Activated CD4-positive, alpha-beta T cell treated with anti-CD3 and anti-CD28 coated beads, Interleukin-2, amount 50 U/mL, for 48 hours (primary cell): ENCODE results near the gene RAPGEF3.

ENCODE experiments used
- DNase-seq, 2 experiments: peaks; one replicate each; pipeline ENCODE4 v3.0.0-alpha.2; 2020

RAPGEF3 gene

DNA sequence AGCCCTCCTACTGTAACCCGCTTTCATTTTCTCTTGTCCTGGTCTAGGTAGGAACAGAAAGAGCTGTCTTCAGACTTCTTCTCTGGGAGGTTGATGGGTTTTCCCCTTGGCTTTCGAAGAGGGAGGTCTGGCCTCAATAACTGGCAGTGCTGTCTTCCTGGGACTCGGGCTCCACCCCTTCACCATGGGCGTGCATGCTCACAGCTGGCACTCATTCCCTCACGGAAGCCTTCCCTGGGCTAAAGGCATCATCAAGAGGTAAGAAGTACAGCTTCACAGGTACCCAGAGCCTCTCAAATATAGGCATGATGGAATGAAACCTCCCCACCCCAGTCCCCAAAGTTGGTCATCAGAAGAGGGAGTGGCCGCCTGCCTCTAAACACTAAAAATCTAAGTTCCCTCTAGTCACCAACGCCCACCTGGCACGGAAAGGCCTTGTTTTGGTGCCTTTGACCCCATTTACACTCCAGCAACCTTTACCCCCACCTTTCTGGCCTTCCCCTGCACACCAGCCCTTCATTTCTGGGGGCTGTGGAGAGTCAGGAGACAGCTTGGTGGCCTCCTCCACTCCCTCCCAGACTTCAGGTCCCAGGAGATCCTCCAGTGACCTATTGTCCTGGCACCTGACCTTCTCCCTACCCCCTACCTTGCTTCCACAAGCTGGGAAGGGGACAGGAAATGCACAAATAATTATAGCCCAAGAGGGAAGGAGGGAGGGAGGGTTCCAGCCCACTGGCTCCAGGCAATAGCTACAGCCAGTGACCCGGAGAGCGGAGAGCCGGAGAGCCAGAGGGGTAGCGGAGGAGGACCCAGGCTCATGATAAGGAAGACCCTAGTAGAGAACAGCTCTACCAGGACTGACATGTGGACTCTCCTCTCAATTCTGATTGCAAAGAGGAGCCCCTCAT, 2.8 kb downstream of the RAPGEF3 start:
- peak; percentile 56 to 68 for DNase-seq

DNA sequence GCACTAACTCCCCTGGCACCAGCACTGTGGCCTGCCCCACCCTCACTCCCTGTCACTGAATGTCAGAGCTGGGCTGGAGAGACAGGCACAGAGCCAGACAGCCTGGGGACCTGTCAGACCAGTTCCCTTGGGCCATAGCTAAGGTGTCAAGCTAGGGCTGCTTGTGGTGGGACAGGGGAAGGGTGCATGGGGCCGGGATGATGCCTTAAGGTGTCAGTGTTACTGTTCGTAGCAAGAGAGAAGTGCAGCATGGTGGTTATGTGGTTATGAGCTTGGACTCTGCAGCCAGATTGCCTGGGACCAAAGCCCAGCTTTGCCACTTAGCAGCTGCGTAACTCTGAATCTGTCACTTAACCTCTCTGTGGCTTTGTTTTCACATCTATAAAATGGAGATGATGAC, 3.8 kb downstream of the RAPGEF3 start:
- DNase-seq: no peak

DNA sequence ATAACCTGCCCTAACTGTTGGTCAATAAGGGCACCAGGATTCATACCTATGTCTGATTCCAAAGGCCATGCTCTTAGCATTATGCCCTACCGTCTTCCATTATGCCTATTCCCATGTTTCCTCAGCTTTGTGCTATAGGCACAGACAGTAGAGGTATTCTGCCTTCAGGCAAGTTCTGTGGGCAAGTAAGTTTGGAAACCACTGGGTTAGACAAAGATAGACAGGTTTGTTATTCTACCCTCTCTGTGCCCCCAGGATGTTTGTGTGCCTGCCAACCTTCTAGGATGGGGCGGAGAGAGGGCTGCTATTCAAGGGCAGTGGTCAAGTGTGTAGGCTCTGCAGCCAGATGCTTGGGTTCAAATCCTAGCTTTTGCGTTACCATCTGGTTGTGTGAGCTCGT, 4.6 kb downstream of the RAPGEF3 start:
- DNase-seq: no peak

DNA sequence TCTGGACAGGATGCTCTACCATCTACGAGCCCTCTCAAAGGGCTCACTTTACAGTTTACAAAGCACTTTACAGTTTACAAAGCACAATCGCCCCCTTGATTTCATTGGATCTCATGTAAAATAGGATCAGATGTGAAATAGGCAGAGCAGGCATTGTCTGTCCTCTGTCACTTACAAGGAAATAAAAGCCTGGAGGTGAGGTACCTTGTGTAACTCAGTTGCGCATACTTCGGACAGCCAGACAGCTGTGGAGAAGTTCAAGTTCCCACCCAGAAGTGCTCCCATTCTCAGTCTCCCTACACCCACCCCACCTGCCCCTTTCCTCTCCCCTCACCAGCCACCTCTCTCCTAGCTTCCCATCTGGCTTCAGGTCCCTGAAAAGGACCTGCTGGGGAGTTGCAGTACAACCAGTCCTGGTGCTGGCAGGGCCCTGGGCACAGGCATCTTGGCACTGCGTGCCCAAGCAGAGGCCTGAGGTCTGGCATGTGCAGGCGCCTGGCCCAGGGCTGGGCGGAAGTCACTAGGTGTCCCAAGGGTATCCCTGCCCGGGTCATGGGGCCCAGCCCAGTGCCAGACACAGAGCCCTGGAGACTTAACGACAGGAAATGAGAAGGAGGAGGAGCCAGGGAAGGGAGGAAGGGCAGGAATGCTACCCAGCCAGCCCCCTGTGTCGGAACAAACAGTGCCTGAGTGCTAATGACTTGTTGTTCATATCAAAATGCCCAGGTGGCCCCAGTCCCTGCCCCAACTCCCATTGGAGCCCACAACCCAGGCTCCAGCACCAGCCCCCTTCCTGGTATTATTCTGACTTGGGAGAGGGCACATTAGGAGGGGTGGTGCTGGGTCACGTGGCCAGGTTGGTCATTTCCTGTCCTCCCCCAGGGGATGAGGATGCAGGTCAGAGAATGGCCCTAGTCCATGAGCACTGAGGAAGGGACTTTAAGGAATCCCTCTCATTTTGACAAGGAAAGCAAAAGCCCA, 5.4 kb downstream of the RAPGEF3 start:
- DNase-seq: no peak

DNA sequence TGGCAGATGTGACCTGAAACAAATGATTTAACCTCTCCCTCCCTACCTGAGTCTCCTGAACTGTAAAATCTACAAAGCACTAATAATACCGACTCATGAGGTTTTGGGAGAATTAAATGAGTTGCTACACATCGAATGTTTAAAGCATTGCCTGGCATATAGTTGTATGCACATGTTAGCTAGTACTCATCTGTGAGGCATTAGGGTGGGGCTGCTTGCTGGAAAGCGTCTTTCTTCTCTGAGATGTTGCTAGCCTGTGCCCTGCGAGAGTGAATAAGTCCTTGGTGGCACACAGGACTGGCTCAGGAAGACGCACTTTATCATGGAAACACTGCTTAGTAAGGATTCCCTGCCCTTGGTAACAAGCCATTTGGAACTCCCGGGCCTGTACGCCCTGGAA, 6.1 kb downstream of the RAPGEF3 start:
- no peak for DNase-seq

DNA sequence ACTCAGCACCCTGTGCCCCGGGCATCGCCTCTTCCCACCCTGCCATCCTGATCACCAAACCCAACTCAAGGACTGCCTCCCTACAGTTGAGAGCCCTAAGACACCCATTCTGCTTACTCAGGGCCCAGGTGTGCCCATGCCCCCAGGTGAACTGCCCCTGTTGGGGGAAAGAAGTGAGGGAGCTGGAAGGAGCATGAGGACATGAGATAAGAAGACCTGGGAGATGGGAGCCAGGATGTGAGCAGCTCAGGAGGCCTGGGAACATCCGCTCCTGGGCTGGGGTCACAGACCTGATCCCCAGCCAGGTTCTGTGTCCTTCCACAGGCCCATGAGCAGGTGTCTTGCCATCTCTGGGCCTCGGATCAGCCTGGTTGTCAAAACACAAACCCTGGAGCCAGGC, 6.6 kb downstream of the RAPGEF3 start:
- DNase-seq: no peak

DNA sequence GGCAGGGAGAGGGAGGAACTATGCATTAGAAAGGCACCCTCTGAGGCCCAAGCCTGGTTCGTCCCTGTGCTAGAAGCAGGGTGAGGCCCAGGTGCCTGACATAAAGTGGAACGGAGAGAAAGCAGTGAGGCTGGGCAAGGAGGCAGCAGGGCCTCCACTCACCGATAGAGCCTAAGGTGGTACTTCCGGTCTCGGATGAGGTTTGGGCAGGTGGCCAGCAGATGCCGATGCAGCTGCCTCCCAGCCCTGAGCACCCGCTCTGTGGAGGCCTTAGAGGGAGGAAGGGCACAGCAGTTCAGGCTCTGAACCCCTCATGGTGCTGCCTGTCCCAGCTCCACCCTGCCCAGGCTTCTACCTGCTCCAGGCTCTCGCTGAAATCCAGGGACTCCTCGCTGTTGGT, 7.1 kb downstream of the RAPGEF3 start:
- no peak for DNase-seq

DNA sequence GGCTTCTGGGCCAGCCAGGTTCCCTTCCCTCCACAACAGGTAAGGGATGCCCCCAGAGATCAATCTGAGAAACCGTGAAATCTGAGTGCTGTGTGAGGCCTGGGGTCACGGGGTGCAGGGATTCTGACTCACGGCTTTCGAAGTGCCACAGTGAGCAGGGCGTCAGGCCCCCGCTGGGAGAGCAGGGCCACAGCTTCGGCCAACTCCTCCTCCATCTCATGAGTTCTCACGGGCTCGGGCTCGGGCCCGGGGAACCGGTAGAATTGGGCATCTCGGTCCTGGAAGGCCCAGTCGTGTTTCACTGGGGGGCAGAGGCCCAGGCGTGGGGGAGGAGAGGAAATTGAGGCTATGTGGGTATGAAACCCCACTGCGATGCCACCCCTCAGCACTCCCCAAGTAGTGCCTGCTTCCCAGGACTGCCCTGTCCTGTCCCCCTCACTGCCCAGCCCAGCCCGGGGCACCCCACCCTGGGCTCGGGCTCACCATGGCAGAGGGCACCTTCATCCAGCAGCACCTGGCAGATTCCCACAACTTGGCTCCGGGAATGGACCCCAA, 7.7 kb downstream of the RAPGEF3 start:
- no peak for DNase-seq

DNA sequence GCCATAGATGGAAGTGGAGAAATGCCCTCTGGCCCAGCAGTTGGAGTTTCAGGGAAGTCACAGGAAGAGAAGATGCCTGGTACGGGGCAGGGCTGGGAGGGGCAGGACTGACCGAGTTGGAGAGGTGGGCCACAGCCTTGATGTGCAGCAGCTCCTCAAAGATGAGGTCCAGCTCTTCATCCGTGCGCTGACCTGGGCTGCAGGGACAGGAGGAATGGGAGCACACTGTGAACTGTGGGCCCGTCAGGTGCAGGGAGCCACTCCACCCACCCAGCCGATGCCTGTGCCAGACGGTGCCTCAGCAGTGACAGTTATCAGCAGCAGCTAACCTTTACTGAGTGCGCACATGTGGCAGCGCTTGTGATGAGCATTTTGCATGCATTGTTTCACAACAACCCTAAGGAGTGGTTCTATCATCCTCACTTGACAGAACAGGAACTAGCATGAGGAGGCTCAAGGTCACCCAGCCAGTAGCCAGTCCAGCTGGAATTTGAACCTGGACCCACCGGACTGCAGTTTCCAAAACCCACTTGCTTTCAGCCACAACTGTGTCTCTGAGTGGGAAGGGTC, 8.4 kb downstream of the RAPGEF3 start:
- DNase-seq: no peak

DNA sequence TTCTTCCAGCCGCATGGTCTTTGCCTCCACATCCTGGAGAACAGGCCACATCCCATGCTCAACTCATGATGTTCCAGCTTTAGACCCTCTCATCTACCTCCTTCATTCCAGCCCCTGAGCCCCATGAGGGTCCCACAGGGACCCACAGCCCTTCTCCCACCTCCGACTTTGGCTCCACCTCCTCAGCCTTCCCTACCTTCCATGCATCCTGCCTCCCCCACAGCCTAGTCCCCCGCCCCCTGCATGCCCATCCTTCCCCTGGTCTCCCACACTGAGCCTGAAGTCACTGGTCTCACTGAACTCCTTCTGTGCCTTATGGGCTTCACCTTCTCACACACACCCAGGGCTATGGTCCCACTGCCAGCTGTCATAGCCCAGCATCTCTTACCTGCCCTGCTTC, 9.8 kb downstream of the RAPGEF3 start:
- DNase-seq: no peak

DNA sequence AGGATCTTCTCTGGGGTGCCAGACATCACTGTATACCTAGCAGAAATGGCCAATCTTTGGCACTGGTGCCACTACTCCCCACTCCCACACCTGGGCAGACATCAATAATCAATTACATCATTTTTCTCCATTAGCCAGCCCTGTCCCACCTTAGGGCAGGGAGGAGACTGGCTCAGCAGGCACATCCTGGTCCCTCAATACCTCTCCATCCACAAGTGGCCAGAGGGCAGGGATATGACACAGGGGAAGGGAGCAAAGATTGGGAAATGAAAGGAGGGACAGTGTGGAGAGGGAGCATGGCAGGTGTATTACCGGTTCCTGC, 10.2 kb downstream of the RAPGEF3 start:
- DNase-seq: no peak

DNA sequence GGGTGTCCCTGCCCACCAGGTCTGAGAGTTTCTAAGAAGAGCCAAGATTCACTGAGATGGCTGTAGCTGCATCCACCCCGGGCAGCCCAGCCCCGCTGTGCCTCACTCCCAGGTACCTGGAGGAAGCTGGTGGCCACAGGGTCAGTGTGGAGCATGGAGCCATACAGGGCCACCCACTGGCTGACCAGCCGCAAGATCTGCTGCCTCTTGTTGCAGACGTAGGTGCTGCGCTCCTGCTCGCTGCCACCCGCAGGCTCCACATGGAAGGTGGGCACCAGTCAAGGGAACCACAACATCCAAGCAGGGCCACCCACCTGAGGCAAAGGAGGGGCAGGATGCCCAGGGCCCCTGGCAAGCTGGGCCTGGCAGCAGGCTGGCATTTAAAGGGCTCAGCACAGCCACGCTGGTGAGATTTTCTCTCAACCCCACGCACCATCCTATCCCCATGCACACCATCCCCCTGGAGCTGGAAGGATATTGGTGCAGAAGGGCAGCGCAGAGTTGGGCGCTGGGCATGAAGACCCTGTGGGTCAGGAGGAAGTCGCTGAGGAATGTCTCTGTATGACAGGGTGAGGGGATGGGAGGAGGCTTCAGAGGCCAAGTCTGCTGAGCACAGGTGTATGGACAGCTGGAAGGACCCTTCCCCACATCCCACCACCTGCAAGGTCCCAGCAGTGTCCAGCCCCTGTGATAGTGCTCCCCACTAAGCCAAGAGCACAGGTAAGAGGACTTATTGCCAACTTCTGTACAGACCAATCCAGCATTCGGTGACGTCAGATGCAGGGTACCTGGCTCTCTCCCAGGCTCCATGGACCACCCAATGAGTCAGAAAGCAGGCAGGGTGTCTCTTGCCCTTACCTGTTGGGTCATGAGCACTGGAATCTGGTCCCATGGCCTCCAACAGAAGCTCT, 10.8 kb downstream of the RAPGEF3 start:
- no peak for DNase-seq

DNA sequence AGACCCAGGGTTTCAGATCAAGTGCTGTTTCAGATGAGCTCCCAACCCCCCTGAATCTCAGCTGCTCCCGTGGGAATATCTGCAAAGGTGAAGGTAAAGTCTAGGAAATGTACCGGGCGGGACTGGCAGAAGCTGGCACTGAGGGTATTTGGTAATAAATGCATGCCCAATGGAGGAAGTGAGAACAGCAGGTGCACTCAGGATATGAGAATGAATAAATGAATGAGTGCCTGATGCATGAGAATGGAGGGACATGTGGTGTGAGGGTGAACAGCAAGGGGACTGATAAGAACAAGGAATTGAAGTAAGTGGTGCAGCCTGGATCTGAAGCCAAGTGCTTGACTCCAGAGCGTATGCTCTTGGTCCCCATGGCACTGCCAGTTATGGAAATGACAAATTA, 11.6 kb downstream of the RAPGEF3 start:
- DNase-seq: no peak

DNA sequence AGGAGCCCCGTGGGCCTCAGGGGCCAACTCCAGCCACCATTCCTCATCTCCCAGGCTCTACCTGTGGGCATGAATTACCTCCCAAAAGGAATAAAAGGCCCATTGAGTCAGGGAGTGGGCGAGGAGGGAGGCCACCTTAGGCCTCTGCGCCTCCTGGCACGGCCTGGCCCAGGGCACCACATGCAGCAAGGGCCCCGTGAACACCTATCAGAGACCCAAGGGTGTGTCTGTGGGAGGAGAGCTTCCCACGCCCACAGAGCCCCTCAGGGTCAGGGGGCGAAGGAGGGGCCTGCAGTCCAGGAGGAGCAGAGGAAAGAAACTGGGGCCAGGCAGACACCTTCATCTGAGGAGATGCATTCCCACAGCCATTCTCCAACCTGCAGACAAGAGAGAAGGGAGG, 12.2 kb downstream of the RAPGEF3 start:
- no peak for DNase-seq

DNA sequence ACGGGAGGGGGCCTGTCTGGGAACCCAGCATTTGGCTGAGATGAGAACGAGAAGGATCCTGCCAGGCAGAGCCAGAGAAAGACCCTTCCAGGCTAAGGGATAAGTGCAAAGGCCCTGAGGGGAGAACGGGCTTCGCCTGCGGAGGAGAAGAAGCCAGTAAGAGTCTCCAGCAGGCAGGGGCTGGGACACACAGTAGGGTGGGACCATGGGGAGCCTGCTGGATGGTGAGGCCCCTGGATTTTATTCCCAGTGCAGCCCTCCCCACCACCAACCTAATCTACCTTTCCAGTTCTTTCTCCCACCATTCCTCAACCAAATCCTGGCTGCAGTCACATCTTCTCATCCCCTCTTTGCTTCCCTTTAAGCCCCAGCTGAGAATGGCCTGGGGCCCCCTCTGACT, 12.6 kb downstream of the RAPGEF3 start:
- DNase-seq: no peak

DNA sequence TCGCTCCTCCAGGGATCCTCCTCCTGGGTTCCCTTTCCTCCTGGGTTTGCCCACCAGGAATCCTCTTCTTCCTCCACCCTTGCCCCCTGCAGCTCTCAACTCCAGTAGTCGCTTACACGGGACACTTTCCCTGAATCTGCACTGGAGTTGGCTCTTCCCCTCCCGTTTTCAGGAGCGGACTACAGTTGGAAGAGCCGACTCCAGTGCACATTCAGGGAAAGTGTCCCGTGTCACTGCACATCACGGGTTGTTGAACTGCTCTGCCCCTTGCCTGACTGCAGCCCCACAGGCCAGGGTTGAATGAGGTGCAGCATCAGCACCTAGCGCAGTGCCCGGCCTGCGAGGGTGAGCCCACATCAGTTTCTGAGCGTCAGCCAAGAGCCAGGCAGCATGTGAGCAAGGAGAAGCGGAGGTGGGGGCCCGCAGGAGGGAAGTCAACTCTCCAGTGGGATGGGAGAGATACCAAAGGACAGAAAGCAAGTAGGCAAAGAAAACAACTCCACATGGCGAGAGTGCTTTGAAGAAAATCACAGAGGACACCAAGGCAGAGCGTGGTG, 13.1 kb downstream of the RAPGEF3 start:
- DNase-seq: no peak

DNA sequence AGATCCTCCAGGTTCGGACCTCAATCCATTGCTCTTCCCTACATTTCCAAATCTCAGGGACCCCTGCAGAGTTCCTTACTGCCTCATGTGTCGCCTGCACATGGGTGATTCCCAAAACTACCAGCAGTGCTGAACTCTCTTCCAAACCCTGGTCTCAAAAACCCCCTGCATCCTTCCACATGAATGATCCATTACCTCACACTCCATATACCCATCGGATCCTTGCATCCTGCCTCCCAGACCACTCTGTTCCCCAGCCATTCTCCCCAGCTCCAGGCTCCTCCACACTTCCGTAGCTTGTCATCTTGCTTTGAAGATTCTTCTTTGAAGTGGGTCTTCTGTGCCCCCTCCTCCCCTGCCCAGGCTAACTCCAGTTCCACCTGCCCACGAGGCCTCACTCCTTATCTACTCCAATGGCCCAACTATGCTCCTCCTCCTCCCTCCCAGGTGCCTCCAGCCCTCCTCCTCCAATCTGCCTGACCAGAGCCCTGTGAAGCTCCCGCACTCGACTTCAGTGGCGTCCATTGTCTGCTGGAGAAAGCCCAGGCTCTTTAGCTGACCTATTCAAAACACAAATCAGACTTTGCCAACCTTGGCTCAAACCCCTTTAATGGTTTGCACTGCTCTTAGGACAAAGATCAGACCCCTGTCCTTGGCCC, 13.8 kb downstream of the RAPGEF3 start:
- DNase-seq: no peak

DNA sequence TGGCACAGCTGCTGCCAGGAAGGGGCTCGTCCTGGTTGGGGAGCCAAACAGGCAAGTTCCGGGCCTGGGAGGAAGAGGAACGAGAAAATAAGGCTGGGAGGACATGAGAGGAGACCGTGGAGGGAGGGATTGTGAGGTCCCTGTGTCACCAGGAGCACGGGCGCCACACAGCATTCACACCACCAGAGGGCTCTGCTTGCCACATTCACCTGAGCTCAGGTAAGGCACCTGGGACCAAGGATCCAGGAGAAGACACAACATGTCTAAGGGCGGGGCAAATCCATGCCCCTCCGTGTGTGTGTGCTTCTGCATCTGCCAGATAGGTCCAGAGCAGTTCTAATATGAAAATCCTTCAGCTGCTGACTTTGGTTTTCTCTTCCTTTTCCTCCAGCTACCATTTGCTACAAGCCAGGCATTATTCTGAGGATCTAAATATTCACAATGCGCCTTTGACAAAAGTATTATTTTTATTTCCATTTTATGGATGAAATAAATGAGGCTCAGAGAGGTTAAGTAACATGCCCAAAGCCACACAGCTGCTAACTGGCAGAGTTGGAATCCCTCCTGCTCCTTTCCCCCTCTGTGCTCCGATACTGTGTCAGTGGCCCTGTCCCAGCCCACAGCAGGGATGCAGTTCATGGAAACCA, 14.6 kb downstream of the RAPGEF3 start:
- DNase-seq: peak; percentile 59 to 64

DNA sequence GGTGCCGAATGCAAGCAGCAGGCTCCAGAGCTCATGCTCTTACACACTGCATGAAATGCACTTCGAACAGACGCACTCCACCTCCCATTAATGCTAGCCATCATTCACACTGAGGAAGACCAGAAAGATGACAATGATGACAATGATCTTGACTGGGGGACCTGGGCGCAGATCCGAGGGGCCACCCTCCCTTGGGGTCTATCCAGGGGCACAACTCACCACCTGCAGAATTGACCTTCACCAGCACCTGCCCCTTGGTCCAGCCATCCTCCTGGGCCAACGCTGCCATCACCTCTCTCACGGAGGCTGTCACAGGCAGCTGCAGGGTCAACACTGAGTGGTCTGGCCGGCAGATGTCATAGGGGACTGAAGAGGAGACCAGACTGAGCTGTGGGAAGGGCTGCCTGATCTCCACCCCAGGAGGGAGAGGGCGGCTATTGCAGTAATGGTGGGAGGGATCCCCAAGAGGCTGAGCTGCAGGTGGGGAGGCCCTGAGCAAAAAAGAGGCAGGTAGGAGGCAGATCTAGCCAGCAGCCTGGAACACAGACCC, 15.3 kb downstream of the RAPGEF3 start:
- no peak for DNase-seq

DNA sequence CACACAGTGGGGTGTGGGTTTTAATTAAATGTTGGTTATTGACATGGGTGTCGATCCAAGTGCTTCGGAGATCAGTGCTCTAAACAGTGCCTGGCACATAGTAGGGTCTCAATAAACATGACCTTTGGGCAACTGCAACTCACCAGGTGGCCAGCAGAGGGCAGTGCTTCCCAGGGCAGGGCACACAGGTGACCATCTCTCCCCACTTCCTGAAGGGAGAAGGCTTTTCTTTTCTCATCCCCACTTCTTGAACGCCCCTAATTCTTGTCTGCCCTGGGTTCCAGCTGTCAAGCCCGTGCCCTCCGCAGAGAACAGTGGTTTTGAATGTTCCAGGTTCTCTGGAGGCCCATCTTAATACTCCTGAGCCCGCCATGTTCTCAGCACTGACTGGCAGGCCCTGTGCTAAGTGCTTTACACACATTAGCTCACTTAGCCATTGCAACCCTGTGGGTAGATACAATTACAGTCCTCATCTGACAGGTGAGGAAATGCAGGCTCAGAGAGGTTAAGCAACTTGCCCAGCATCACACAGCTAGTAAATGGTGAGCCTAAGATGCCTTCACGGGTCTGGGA, 16.3 kb downstream of the RAPGEF3 start:
- DNase-seq: peak; percentile 87 to 88
